ENCODE results near the gene DYRK2. TPM values are rescaled to one million over a fixed set of nuclear protein-coding genes. Genes with fewer than 3 reads are reported as not detected.

DYRK2 gene
- total RNA-seq: 10 to 100 TPM; 31.3 to 31.8 TPM

DNA sequence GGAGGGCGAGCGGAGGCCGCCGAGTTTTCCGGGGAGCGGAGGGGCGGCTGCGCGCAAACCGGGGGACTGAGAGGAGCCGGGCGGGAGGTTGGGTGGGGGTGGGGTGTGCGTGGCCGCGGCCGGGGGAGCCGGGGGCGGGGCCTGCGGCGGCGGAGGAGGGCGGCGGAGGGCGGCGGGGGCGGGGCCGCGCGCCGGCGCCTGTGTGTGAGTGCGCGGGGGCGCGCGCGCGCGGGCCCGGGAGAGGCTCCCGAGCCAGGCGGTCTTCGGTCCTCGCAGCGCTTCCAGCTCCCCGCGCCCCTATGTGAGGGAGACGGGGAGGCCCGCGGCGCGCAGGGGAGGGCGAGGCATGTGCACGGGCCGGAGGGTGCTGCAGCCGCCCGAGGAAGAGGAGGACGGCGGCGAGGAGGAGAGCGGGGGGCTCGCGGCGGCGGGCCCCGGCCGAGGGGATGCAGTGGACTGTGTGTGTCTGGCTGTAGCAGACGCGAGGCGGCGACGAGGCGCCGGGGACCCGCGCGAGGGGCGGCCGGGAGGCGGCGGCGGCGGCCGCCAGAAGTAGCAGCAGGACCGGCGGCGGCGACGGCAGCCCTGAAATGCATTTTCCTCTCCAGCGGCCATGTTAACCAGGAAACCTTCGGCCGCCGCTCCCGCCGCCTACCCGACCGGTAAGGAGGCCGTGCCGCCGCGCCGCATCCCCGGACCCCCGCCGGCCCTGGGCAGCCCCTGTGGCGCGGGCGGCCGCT, at the start of gene DYRK2:
TSS of gene DYRK2 (plus strand) at position 225 of the 740 bp plus-strand sequence. CDS start at position 614, 389 bp downstream.
- ChIA-PET CTCF (interaction anchor here (0.6 to 1.6 kb wide), 4 partner anchors 10 to 293 kb away, joined by 3 to 5 read pairs (median 4); no protein-coding TSS in a partner anchor), POLR2A (interaction anchor here (0.6 to 1.5 kb wide), 6 partner anchors 18 to 675 kb away, joined by 3 to 10 read pairs (median 5); partner anchors contain the start of gene CAND1)

- ChIA-PET POLR2A (no interaction called here), CTCF (no interaction called here)
These were observed 48.9 kb upstream of the DYRK2 start for GRCh38 chr12:67599691-67600090.

- CTCF ChIA-PET: no interaction called here
- POLR2A ChIA-PET: no interaction called here
These were observed 47.4 kb upstream of the DYRK2 start for GRCh38 chr12:67601126-67601525.

GRCh38 chr12:67609226-67609870, 39.2 kb upstream of the DYRK2 start:
- ChIA-PET POLR2A (no interaction called here), CTCF (no interaction called here)

- ChIA-PET CTCF (no interaction called here), POLR2A (no interaction called here)
These were observed 35.5 kb upstream of the DYRK2 start for GRCh38 chr12:67613040-67613439.

- ChIA-PET CTCF (interaction anchor here (0.6 kb wide), 1 partner anchor 123 kb away, joined by 3 read pairs; no protein-coding TSS in a partner anchor), POLR2A (no interaction called here)
These were observed 30.9 kb upstream of the DYRK2 start for GRCh38 chr12:67617629-67618028.

- CTCF ChIA-PET: no interaction called here
- POLR2A ChIA-PET: no interaction called here
These were observed 30.2 kb upstream of the DYRK2 start for GRCh38 chr12:67618303-67618702.

GRCh38 chr12:67621112-67621511, 27.4 kb upstream of the DYRK2 start:
- POLR2A ChIA-PET: no interaction called here
- CTCF ChIA-PET: no interaction called here

- ChIA-PET CTCF (no interaction called here), POLR2A (no interaction called here)
These were observed 26.6 kb upstream of the DYRK2 start for GRCh38 chr12:67621926-67622325.

DNA sequence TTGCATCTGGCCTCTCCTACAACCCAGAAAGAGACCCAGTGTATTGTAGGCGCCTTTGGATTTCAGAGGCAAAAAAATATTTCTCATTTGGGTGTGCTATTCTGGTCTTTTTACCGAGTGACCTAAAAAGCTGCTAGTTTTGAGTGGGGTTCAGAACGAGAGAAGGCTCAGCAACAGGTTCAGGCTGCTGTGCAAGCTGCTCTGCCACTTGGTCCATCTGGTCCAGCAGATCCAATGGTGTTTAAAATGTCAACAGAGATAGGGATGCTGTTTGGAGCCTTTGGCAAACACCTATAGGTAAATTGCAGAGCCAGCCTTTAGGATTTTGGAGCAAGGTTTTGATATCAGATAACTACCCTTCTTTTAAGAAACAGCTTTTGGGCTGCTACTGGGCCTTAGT, 25.3 kb upstream of the DYRK2 start:
- POLR2A ChIA-PET: no interaction called here
- CTCF ChIA-PET: no interaction called here

GRCh38 chr12:67624355-67624754, 24.2 kb upstream of the DYRK2 start:
- ChIA-PET POLR2A (no interaction called here), CTCF (no interaction called here)

DNA sequence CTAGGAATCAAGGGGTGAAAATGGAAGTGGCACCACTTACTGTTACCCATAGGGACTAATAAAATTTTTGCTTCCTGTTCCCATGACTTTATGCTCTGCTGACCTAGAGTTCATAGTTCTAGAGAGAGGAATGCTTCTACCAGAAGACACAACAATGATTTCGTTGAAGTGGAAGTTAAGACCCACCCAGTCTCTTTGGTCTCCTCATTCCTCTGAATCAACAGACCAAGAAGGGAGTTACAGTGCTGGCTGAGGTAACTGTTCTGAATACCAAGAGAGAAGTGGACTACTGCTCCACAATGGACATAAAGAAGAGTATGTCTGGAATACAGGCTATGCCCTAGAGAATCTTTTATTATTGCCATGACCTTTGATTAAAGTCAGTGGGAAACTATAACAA, 23.5 kb upstream of the DYRK2 start:
- CTCF ChIA-PET: interaction anchor here (0.6 kb wide), 1 partner anchor 93 kb away, joined by 3 read pairs; no protein-coding TSS in a partner anchor

DNA sequence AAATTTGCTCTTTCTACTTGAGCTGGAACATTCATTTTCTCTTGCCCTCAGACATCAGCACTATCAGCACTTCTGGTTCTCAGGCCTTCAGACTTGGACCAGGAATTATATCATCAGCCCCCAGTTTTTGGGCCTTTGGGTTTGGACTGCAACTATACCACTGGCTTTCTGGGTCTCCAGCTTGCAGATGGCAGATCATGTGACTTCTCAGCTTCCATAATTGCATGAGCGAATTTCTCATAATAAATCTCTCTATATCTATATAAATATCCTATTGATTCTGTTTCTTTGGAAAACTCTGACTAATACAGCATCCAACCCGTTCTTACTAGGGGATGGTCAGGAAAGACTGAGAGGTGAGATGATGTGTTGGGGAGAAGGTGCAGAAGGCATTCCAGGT, 22.4 kb upstream of the DYRK2 start:
- POLR2A ChIA-PET: no interaction called here
- CTCF ChIA-PET: no interaction called here

More for the DNA sequence above, 23.5 kb upstream of the DYRK2 start:
- POLR2A ChIA-PET: no interaction called here

- POLR2A ChIA-PET: interaction anchor here (1.1 kb wide), 1 partner anchor 18 kb away, joined by 5 read pairs; the partner anchor contains the start of gene DYRK2
These were observed 18.0 kb upstream of the DYRK2 start for GRCh38 chr12:67630373-67631088.

GRCh38 chr12:67632005-67632404, 16.5 kb upstream of the DYRK2 start:
- POLR2A ChIA-PET: no interaction called here
- CTCF ChIA-PET: no interaction called here

More at GRCh38 chr12:67630373-67631088, 18.0 kb upstream of the DYRK2 start:
- CTCF ChIA-PET: interaction anchor here (1.4 kb wide), 1 partner anchor 17 kb away, joined by 5 read pairs; the partner anchor contains the start of gene DYRK2

DNA sequence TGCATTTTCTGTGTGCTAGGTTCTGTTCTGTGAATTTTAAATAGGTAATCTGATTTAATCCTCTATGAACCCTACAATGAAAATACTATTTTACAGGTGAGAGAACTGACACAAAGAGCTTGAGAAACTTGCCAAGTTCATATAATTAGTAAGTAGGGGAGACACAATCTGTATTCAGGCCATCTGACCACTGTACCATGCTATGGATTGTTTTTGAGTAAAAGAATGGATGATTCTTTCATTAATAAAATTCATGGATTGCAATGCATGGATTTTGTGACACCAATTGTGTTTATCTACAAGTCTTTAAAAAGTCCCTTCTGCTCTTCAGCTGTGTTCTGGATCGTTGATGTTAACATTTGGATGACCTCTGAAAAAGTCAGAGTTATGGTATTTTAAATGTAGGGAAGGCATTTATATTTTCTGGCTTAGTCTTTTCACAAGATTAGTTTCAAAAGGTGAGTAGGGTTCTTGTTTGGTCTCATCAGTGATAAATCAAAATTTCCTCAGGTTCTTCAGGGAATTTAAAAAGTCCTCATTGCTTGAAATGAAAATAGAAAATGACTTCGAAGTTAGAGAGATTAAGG, 15.4 kb upstream of the DYRK2 start:
- CTCF ChIA-PET: interaction anchor here (1.7 kb wide), 1 partner anchor 15 kb away, joined by 4 read pairs; the partner anchor contains the start of gene DYRK2
- POLR2A ChIA-PET: interaction anchor here (0.6 kb wide), 1 partner anchor 54 kb away, joined by 5 read pairs; no protein-coding TSS in a partner anchor

DNA sequence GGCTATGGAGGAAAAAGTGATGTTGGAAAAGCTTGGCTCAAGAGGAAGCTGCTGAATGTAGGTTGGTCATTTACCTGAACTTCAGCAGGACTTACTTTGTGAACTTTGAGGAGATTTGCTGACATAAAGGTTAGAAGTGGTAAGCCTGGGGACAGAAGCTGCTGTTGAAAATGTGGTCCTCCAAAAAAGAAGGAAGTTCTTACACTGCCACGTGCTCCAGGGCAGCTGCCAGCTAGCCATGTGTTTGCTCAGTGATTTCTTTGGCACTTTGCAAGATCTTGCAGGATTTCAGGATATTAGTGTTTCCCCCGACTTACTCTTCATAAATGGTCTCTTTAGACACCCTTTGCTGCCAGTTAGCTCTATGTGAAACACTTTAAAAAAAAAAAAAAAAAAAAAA, 14.8 kb upstream of the DYRK2 start:
- POLR2A ChIA-PET: interaction anchor here (0.6 kb wide), 1 partner anchor 55 kb away, joined by 5 read pairs; no protein-coding TSS in a partner anchor
- CTCF ChIA-PET: interaction anchor here (1.7 kb wide), 1 partner anchor 14 kb away, joined by 4 read pairs; the partner anchor contains the start of gene DYRK2

- ChIA-PET POLR2A (no interaction called here), CTCF (interaction anchor here (1.7 kb wide), 1 partner anchor 14 kb away, joined by 4 read pairs; the partner anchor contains the start of gene DYRK2)
These were observed 14.2 kb upstream of the DYRK2 start for GRCh38 chr12:67634303-67634761.

DNA sequence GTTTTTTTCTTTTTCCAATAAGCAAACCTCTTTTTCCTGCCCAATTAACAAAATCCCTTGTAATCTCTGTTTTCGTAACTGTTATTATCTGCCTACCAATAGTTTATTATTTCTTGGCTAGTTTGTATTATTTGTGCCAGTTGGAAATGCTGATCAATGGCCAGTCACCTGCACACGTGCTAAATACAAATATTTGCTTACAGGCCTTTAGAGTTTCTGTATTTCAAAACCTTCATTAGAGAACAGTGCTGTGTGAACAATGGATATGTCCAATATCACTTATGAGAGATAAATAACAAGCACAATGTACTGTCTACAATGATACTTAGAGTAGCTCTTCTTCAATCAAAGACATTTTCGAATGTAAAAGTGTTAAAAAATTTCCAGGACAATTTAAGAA, 10.8 kb upstream of the DYRK2 start:
- ChIA-PET CTCF (no interaction called here), POLR2A (no interaction called here)

DNA sequence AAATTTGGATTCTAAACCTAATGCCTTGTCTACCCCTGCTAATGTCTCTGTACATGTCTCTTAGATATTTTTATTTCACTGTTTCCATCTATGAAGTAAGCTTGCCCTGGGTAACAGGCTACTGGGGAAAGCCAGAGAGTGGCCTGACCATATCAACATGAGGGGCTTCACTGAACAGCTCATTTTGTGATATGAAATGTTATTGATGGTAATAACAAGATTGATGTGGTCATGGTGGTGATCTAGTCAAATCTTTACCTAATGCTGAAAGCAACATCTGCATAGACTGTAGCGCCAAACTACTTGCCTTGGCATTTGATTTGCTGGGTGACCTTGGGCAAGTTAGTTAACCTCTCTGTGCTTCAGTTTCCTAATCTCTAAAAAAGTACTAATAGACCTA, 9.9 kb upstream of the DYRK2 start:
- ChIA-PET POLR2A (no interaction called here), CTCF (interaction anchor here (0.9 kb wide), 1 partner anchor 10 kb away, joined by 3 read pairs; the partner anchor contains the start of gene DYRK2)
